OCI-LY1 (cell line): ENCODE results near the gene HLA-DPA1.

Experiments used
- H2AFZ ChIP-seq: fragments of 200-600 bp; sonication (generic), shearing (Covaris generic); 2 replicates; pipeline ENCODE4 v1.6.0; 2014; ENCODE audit warnings: antibody characterized with exemption, mild to moderate bottlenecking, low read length
- H3F3A ChIP-seq: fragments of 200-600 bp; sonication (generic), shearing (Covaris generic); 2 replicates; pipeline ENCODE4 v1.6.0; 2014; ENCODE audit warnings: mild to moderate bottlenecking, antibody characterized with exemption, low read length, moderate library complexity; ENCODE audit not compliant: insufficient read depth
- H3K27ac ChIP-seq: fragments of 200-600 bp; sonication (generic); 2 replicates; pipeline ENCODE4 v1.5.1; 2014; ENCODE audit warnings: low read length, mixed run types, mild to moderate bottlenecking, low read depth; ENCODE audit not compliant: poor library complexity, severe bottlenecking
- H3K27me3 ChIP-seq: fragments of 200-600 bp; sonication (generic); 2 replicates; pipeline ENCODE4 v1.6.0; 2014; ENCODE audit warnings: antibody characterized with exemption, mild to moderate bottlenecking, low read length, moderate library complexity; ENCODE audit not compliant: insufficient read depth
- H3K36me3 ChIP-seq: fragments of 200-600 bp; sonication (generic); 2 replicates; pipeline ENCODE4 v1.6.1; 2014; ENCODE audit warnings: mild to moderate bottlenecking, antibody characterized with exemption, low read length, moderate library complexity, mixed read lengths; ENCODE audit not compliant: insufficient read depth
- H3K4me1 ChIP-seq: fragments of 200-600 bp; sonication (generic); 2 replicates; pipeline ENCODE4 v1.5.1; 2014; ENCODE audit warnings: mild to moderate bottlenecking, low read length, moderate library complexity; ENCODE audit not compliant: insufficient read depth, severe bottlenecking
- H3K4me2 ChIP-seq: fragments of 200-600 bp; sonication (generic), shearing (Covaris generic); 2 replicates; pipeline ENCODE4 v1.6.1; 2014; ENCODE audit warnings: low read length
- H3K4me3 ChIP-seq: fragments of 200-600 bp; sonication (generic); 2 replicates; pipeline ENCODE4 v1.5.1; 2014; ENCODE audit warnings: low read length, low read depth, mild to moderate bottlenecking, mixed read lengths; ENCODE audit not compliant: poor library complexity, severe bottlenecking
- H3K79me2 ChIP-seq: fragments of 200-600 bp; shearing (Covaris generic); 2 replicates; pipeline ENCODE4 v1.6.1; 2016; ENCODE audit warnings: mixed run types, low read length, mixed read lengths; ENCODE audit not compliant: insufficient read depth
- H3K9ac ChIP-seq: fragments of 200-600 bp; sonication (generic), shearing (Covaris generic); 2 replicates; pipeline ENCODE4 v1.6.1; 2014; ENCODE audit warnings: mild to moderate bottlenecking, low read length, mixed read lengths
- H3K9me2 ChIP-seq: fragments of 200-600 bp; sonication (generic), shearing (Covaris generic); 2 replicates; pipeline ENCODE4 v1.6.1; 2014; ENCODE audit warnings: low read depth, mild to moderate bottlenecking, low read length, mixed read lengths
- H3K9me3 ChIP-seq: fragments of 200-600 bp; shearing (Covaris generic); 2 replicates; pipeline ENCODE4 v1.6.1; 2014; ENCODE audit warnings: low read length, mixed read lengths
- H4K20me1 ChIP-seq: fragments of 200-600 bp; sonication (generic), shearing (Covaris generic); 2 replicates; pipeline ENCODE4 v1.6.0; 2016; ENCODE audit warnings: mild to moderate bottlenecking, low read length; ENCODE audit not compliant: insufficient read depth
- EZH2 ChIP-seq: fragments of 200-600 bp; sonication (generic), shearing (Covaris generic); IDR thresholded peaks from 2 replicates; pipeline ENCODE4 v1.8.0; 2017; ENCODE audit warnings: borderline replicate concordance, mixed run types, mild to moderate bottlenecking, antibody characterized with exemption, low read length, moderate library complexity, mixed read lengths
- TF ChIP-seq, protein P1 (sequence below): fragments of 200-600 bp; sonication (generic), shearing (Covaris generic); IDR thresholded peaks from 2 replicates; pipeline ENCODE4 v1.5.1; 2017; ENCODE audit warnings: mild to moderate bottlenecking, antibody characterized with exemption, low read length, moderate library complexity, mixed read lengths

HLA-DPA1 gene

DNA sequence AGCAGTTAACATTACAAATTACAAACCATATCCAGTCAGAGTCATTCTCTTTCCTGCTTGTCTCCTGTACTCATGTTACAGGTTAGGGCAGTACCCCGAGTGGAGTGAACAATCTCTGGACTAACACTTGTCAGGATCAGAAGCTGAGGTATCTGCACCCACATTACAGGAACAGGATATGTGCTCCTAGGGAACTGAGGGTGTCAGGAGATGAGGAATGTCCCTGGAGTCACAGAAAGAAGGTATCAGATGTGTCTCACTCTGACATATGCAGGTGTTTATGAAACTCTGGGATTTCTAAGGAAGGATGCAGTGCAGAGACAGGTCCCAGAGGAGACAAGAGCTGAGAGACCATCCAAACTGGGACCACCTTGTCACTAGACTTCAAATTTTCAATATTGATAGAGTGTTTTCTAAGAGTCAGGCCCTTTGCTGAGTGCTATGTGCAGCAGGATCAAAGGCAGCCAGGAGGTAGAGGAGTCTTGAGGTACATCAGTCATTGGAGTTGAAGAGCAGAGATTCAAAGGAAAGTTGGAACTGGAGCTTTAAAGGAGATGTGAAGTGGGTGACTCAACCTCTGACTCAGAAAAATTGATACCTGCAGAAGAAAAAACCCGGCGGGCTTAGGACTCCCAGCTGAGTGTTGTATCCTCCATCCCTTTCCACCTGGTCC, 14.9 kb upstream of the HLA-DPA1 start:
- Histone ChIP-seq H3K4me2 (no peak overlapping the region), H3F3A (no peaks in the 10 kb centered on the region), H3K4me1 (no peaks in the 10 kb centered on the region), H3K4me3 (no peak overlapping the region), H3K36me3 (no peaks in the 10 kb centered on the region), H4K20me1 (no peaks in the 10 kb centered on the region), H3K9me3 (no peaks in the 10 kb centered on the region), H2AFZ (no peak overlapping the region), H3K9ac (no peak overlapping the region), H3K27ac (no peak overlapping the region), H3K9me2 (no peaks in the 10 kb centered on the region), H3K79me2 (no peaks in the 10 kb centered on the region), H3K27me3 (no peaks in the 10 kb centered on the region)
- no peak for TF ChIP-seq EZH2
- TF ChIP-seq, protein P1, sequence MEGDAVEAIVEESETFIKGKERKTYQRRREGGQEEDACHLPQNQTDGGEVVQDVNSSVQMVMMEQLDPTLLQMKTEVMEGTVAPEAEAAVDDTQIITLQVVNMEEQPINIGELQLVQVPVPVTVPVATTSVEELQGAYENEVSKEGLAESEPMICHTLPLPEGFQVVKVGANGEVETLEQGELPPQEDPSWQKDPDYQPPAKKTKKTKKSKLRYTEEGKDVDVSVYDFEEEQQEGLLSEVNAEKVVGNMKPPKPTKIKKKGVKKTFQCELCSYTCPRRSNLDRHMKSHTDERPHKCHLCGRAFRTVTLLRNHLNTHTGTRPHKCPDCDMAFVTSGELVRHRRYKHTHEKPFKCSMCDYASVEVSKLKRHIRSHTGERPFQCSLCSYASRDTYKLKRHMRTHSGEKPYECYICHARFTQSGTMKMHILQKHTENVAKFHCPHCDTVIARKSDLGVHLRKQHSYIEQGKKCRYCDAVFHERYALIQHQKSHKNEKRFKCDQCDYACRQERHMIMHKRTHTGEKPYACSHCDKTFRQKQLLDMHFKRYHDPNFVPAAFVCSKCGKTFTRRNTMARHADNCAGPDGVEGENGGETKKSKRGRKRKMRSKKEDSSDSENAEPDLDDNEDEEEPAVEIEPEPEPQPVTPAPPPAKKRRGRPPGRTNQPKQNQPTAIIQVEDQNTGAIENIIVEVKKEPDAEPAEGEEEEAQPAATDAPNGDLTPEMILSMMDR: no peak

DNA sequence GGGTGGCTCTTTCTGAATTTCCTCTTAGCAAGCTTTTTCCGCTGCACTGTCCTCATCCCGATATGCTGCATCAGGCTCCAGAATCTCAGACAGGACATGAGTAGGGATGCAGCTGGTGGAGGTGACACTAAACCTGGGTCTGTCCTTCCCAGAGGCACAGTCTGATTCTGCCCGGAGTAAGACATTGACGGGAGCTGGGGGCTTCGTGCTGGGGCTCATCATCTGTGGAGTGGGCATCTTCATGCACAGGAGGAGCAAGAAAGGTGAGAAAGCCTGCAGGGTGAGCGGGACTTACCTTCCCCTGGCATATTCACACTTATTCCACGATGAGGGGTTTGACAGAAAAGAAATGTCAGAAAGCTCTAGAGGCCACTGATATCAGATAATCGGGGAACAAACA, 12.2 kb upstream of the HLA-DPA1 start:
- Histone ChIP-seq H3K4me2 (no peak overlapping the region), H2AFZ (no peak overlapping the region), H3K27me3 (no peaks in the 10 kb centered on the region; the same call in 1 of the 2 replicates), H3K4me3 (no peak overlapping the region), H3K36me3 (no peaks in the 10 kb centered on the region), H3K79me2 (no peaks in the 10 kb centered on the region), H3F3A (no peaks in the 10 kb centered on the region), H3K9me3 (no peaks in the 10 kb centered on the region), H3K4me1 (no peaks in the 10 kb centered on the region), H3K9me2 (no peaks in the 10 kb centered on the region), H3K9ac (no peak overlapping the region), H3K27ac (no peak overlapping the region), H4K20me1 (no peaks in the 10 kb centered on the region)
- TF ChIP-seq EZH2: no peak
- TF ChIP-seq, protein P1: no peak

GRCh38 chr6:33082702-33083101, 9.3 kb upstream of the HLA-DPA1 start:
- Histone ChIP-seq H3K27me3 (no peaks in the 10 kb centered on the region; the same call in 1 of the 2 replicates), H3K4me3 (no peak overlapping the region), H3K9ac (no peak overlapping the region), H3K27ac (no peak overlapping the region), H3K9me2 (no peaks in the 10 kb centered on the region), H3K9me3 (no peaks in the 10 kb centered on the region), H3K4me1 (no peaks in the 10 kb centered on the region), H2AFZ (no peak overlapping the region), H4K20me1 (no peaks in the 10 kb centered on the region), H3K36me3 (no peaks in the 10 kb centered on the region), H3F3A (no peaks in the 10 kb centered on the region), H3K4me2 (no peak overlapping the region), H3K79me2 (no peaks in the 10 kb centered on the region)
- TF ChIP-seq EZH2: no peak
- TF ChIP-seq, protein P1: peak; percentile 60
